ENCODE results near the gene INPP5A. TPM values are rescaled to one million over a fixed set of nuclear protein-coding genes. Genes with fewer than 3 reads are reported as not detected.

Gene INPP5A
- total RNA-seq, 1 experiment from 2014 or later = 44.5 TPM

DNA sequence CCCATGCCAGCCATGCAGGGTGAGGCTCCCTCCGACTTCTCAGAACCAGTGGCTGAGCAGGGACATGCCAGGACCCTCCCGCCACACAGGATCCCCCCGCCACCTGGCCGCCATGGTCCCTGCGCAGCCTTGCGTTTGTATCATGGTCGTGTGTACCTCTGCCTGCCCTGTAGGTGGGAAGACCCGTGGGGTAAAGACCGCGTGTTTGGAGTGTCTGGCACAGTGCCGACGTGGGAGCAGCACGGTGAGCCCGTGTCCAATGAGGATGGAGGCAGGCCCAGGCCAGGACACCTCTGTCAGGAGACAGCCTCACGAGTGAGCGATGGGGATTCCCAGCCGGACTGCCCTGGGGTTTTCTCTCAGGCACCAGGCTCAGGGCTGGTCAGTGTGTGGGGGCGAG, 216.5 kb downstream of the INPP5A start:
- ChIA-PET POLR2A (no interaction called here), CTCF (no interaction called here)
- Mint-ChIP-seq H3K27ac (ENCODE audit: unreplicated experiment) (no peak overlapping the region), H3K9me3 (ENCODE audit: unreplicated experiment) (peaks cover 14% of the 10 kb centered on the region), H3K4me1 (ENCODE audit: low read depth, unreplicated experiment) (no peaks in the 10 kb centered on the region), H3K36me3 (ENCODE audit: insufficient read depth, unreplicated experiment) (peaks cover 14% of the 10 kb centered on the region), H3K27me3 (ENCODE audit: insufficient read depth, unreplicated experiment) (no peaks in the 10 kb centered on the region), H3K4me3 (ENCODE audit: unreplicated experiment) (no peak overlapping the region)
- intact Hi-C loops (cut with micrococcal nuclease; ENCODE audit: unreplicated experiment) = no loop called here
- H3K4me1 ChIP-seq = no peaks in the 10 kb centered on the region
- no TSS peak for BruUV-seq (replicated peaks)
- no peaks in the 10 kb centered on the region for H3K9me3 ChIP-seq
- TF ChIP-seq, protein P1, sequence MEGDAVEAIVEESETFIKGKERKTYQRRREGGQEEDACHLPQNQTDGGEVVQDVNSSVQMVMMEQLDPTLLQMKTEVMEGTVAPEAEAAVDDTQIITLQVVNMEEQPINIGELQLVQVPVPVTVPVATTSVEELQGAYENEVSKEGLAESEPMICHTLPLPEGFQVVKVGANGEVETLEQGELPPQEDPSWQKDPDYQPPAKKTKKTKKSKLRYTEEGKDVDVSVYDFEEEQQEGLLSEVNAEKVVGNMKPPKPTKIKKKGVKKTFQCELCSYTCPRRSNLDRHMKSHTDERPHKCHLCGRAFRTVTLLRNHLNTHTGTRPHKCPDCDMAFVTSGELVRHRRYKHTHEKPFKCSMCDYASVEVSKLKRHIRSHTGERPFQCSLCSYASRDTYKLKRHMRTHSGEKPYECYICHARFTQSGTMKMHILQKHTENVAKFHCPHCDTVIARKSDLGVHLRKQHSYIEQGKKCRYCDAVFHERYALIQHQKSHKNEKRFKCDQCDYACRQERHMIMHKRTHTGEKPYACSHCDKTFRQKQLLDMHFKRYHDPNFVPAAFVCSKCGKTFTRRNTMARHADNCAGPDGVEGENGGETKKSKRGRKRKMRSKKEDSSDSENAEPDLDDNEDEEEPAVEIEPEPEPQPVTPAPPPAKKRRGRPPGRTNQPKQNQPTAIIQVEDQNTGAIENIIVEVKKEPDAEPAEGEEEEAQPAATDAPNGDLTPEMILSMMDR (IDR thresholded peaks at IDR 0.05; ENCODE audit: insufficient read depth in 1 of 2, low read depth in 1 of 2, low read length in 1 of 2, severe bottlenecking in 1 of 2, unreplicated experiment in 1 of 2) = no peak
- H3K4me3 ChIP-seq (ENCODE audit: low read depth, low read length) = no peak overlapping the region
- no peaks in the 10 kb centered on the region for H3K27me3 ChIP-seq (replicated peaks; ENCODE audit: control insufficient read depth, insufficient read depth, low read length)
- peaks cover 2% of the 10 kb centered on the region; the same call in 1 of the 2 replicates for H3K36me3 ChIP-seq (ENCODE audit: control insufficient read depth, insufficient read depth, low read length)
- DNase-seq = no peak

- ChIA-PET POLR2A (no interaction called here), CTCF (no interaction called here)
- BruUV-seq (replicated peaks) = no TSS peak
These were observed 217.7 kb downstream of the INPP5A start for GRCh38 chr10:132755166-132755711.

GRCh38 chr10:132756591-132756990, 219.0 kb downstream of the INPP5A start:
- TF ChIP-seq, protein P1 (IDR thresholded peaks at IDR 0.05; ENCODE audit: insufficient read depth in 1 of 2, low read depth in 1 of 2, low read length in 1 of 2, severe bottlenecking in 1 of 2, unreplicated experiment in 1 of 2) = no peak
- Mint-ChIP-seq H3K4me1 (ENCODE audit: low read depth, unreplicated experiment) (no peaks in the 10 kb centered on the region), H3K27me3 (ENCODE audit: insufficient read depth, unreplicated experiment) (no peaks in the 10 kb centered on the region), H3K9me3 (ENCODE audit: unreplicated experiment) (peaks cover 14% of the 10 kb centered on the region), H3K36me3 (ENCODE audit: insufficient read depth, unreplicated experiment) (peaks cover 7% of the 10 kb centered on the region), H3K27ac (ENCODE audit: unreplicated experiment) (no peak overlapping the region), H3K4me3 (ENCODE audit: unreplicated experiment) (no peak overlapping the region)
- H3K9me3 ChIP-seq = no peaks in the 10 kb centered on the region
- H3K36me3 ChIP-seq (ENCODE audit: control insufficient read depth, insufficient read depth, low read length) = peaks cover 2% of the 10 kb centered on the region; the same call in 1 of the 2 replicates
- CTCF ChIA-PET = no interaction called here
- no peak for DNase-seq
- H3K4me1 ChIP-seq = no peaks in the 10 kb centered on the region
- H3K4me3 ChIP-seq (ENCODE audit: low read depth, low read length) = no peak overlapping the region
- intact Hi-C loops (cut with micrococcal nuclease; ENCODE audit: unreplicated experiment) = no loop called here
- H3K27me3 ChIP-seq (replicated peaks; ENCODE audit: control insufficient read depth, insufficient read depth, low read length) = no peaks in the 10 kb centered on the region
- POLR2A ChIA-PET = no interaction called here
- no TSS peak for BruUV-seq (replicated peaks)

More at GRCh38 chr10:132755166-132755711, 217.7 kb downstream of the INPP5A start:
- Histone ChIP-seq H3K27me3 (replicated peaks; ENCODE audit: control insufficient read depth, insufficient read depth, low read length) (no peaks in the 10 kb centered on the region), H3K36me3 (ENCODE audit: control insufficient read depth, insufficient read depth, low read length) (peaks cover 2% of the 10 kb centered on the region; the same call in 1 of the 2 replicates), H3K9me3 (no peaks in the 10 kb centered on the region), H3K4me1 (no peaks in the 10 kb centered on the region), H3K4me3 (ENCODE audit: low read depth, low read length) (no peak overlapping the region)
- Mint-ChIP-seq H3K4me3 (ENCODE audit: unreplicated experiment) (no peak overlapping the region), H3K4me1 (ENCODE audit: low read depth, unreplicated experiment) (no peaks in the 10 kb centered on the region), H3K36me3 (ENCODE audit: insufficient read depth, unreplicated experiment) (peaks cover 9% of the 10 kb centered on the region), H3K9me3 (ENCODE audit: unreplicated experiment) (peaks cover 14% of the 10 kb centered on the region), H3K27me3 (ENCODE audit: insufficient read depth, unreplicated experiment) (no peaks in the 10 kb centered on the region), H3K27ac (ENCODE audit: unreplicated experiment) (no peak overlapping the region)
- intact Hi-C loops (cut with micrococcal nuclease; ENCODE audit: unreplicated experiment) = no loop called here
- TF ChIP-seq, protein P1 (IDR thresholded peaks at IDR 0.05; ENCODE audit: insufficient read depth in 1 of 2, low read depth in 1 of 2, low read length in 1 of 2, severe bottlenecking in 1 of 2, unreplicated experiment in 1 of 2) = no peak
- no peak for DNase-seq
